OCI-LY1 (cell line): Measurements from ENCODE around the gene C10orf88.
"Not testable (repeated sequence)": the region's sequence is repeated elsewhere in the genome, so short reads cannot be mapped to it uniquely, and the experiment has no call there.

Experiments
- CTCF ChIP-seq: fragments of 200-600 bp; sonication (generic), shearing (Covaris generic); IDR thresholded peaks from 2 replicates; pipeline ENCODE4 v1.5.1; 2017; ENCODE audit warnings: mild to moderate bottlenecking, antibody characterized with exemption, low read length, moderate library complexity, mixed read lengths
- EZH2 ChIP-seq: fragments of 200-600 bp; sonication (generic), shearing (Covaris generic); IDR thresholded peaks from 2 replicates; pipeline ENCODE4 v1.8.0; 2017; ENCODE audit warnings: borderline replicate concordance, mixed run types, mild to moderate bottlenecking, antibody characterized with exemption, low read length, moderate library complexity, mixed read lengths

- TF ChIP-seq CTCF, EZH2: not testable (repeated sequence)
These were observed 50.2 kb downstream of the C10orf88 start for GRCh38 chr10:122903861-122904260.
